ENCODE measurements around the gene KLF7.

The KLF7 gene

GRCh38 chr2:207042841-207043240 lies 122.9 kb downstream of the KLF7 start:
- TF ChIP-seq NFIC (IDR thresholded peaks at IDR 0.05): no peak
- TF ChIP-seq EP300 (IDR thresholded peaks at IDR 0.05; ENCODE audit: borderline replicate concordance): no peak
- TF ChIP-seq CEBPB (IDR thresholded peaks at IDR 0.05): no peak
- no peak for TF ChIP-seq CREB1 (IDR thresholded peaks at IDR 0.05; ENCODE audit: low read depth)
- no peak for TF ChIP-seq REST (IDR thresholded peaks at IDR 0.05; ENCODE audit: low read depth)
- TF ChIP-seq FOXM1 (IDR thresholded peaks at IDR 0.05; ENCODE audit: borderline replicate concordance, low read depth): no peak
- no peak for TF ChIP-seq TAF1 (IDR thresholded peaks at IDR 0.05; ENCODE audit: low read depth)
- no peak for TF ChIP-seq RAD21 (IDR thresholded peaks at IDR 0.05; ENCODE audit: low read depth)
- no peak for TF ChIP-seq MAX (IDR thresholded peaks at IDR 0.05)
- no peak for TF ChIP-seq ZBTB7A (IDR thresholded peaks at IDR 0.05; ENCODE audit: low read depth)
- TF ChIP-seq TCF12 (IDR thresholded peaks at IDR 0.05; ENCODE audit: low read depth): no peak
- no peak for TF ChIP-seq EGR1 (IDR thresholded peaks at IDR 0.05)
- no peak for TF ChIP-seq USF1 (IDR thresholded peaks at IDR 0.05)
- no peak for TF ChIP-seq YY1 (IDR thresholded peaks at IDR 0.05; ENCODE audit: low read depth)
- TF ChIP-seq TEAD4 (IDR thresholded peaks at IDR 0.05): no peak

GRCh38 chr2:207041786-207042554 lies 123.8 kb downstream of the KLF7 start:
- no peak for TF ChIP-seq TCF12 (IDR thresholded peaks at IDR 0.05; ENCODE audit: low read depth)
- TF ChIP-seq CREB1 (IDR thresholded peaks at IDR 0.05; ENCODE audit: low read depth): no peak
- TF ChIP-seq CEBPB (IDR thresholded peaks at IDR 0.05): no peak
- no peak for TF ChIP-seq NFIC (IDR thresholded peaks at IDR 0.05)
- TF ChIP-seq YY1 (IDR thresholded peaks at IDR 0.05; ENCODE audit: low read depth): no peak
- TF ChIP-seq FOXM1 (IDR thresholded peaks at IDR 0.05; ENCODE audit: borderline replicate concordance, low read depth): no peak
- TF ChIP-seq EP300 (IDR thresholded peaks at IDR 0.05; ENCODE audit: borderline replicate concordance): no peak
- TF ChIP-seq REST (IDR thresholded peaks at IDR 0.05; ENCODE audit: low read depth): no peak
- no peak for TF ChIP-seq TEAD4 (IDR thresholded peaks at IDR 0.05)
- TF ChIP-seq ZBTB7A (IDR thresholded peaks at IDR 0.05; ENCODE audit: low read depth): no peak
- no peak for TF ChIP-seq EGR1 (IDR thresholded peaks at IDR 0.05)
- TF ChIP-seq TAF1 (IDR thresholded peaks at IDR 0.05; ENCODE audit: low read depth): no peak
- TF ChIP-seq MAX (IDR thresholded peaks at IDR 0.05): no peak
- TF ChIP-seq RAD21 (IDR thresholded peaks at IDR 0.05; ENCODE audit: low read depth): no peak
- no peak for TF ChIP-seq USF1 (IDR thresholded peaks at IDR 0.05)

GRCh38 chr2:207041279-207041678 lies 124.5 kb downstream of the KLF7 start:
- TF ChIP-seq FOXM1 (IDR thresholded peaks at IDR 0.05; ENCODE audit: borderline replicate concordance, low read depth): no peak
- TF ChIP-seq RAD21 (IDR thresholded peaks at IDR 0.05; ENCODE audit: low read depth): no peak
- no peak for TF ChIP-seq NFIC (IDR thresholded peaks at IDR 0.05)
- no peak for TF ChIP-seq CEBPB (IDR thresholded peaks at IDR 0.05)
- no peak for TF ChIP-seq TAF1 (IDR thresholded peaks at IDR 0.05; ENCODE audit: low read depth)
- TF ChIP-seq TEAD4 (IDR thresholded peaks at IDR 0.05): no peak
- TF ChIP-seq EGR1 (IDR thresholded peaks at IDR 0.05): no peak
- no peak for TF ChIP-seq MAX (IDR thresholded peaks at IDR 0.05)
- no peak for TF ChIP-seq YY1 (IDR thresholded peaks at IDR 0.05; ENCODE audit: low read depth)
- TF ChIP-seq REST (IDR thresholded peaks at IDR 0.05; ENCODE audit: low read depth): no peak
- TF ChIP-seq ZBTB7A (IDR thresholded peaks at IDR 0.05; ENCODE audit: low read depth): no peak

- no peak for TF ChIP-seq ZBTB7A (IDR thresholded peaks at IDR 0.05; ENCODE audit: low read depth)
- TF ChIP-seq RAD21 (IDR thresholded peaks at IDR 0.05; ENCODE audit: low read depth): no peak
- no peak for TF ChIP-seq YY1 (IDR thresholded peaks at IDR 0.05; ENCODE audit: low read depth)
- no peak for TF ChIP-seq MAX (IDR thresholded peaks at IDR 0.05)
- no peak for TF ChIP-seq EP300 (IDR thresholded peaks at IDR 0.05; ENCODE audit: borderline replicate concordance)
- no peak for TF ChIP-seq CEBPB (IDR thresholded peaks at IDR 0.05)
- TF ChIP-seq CREB1 (IDR thresholded peaks at IDR 0.05; ENCODE audit: low read depth): no peak
- TF ChIP-seq EGR1 (IDR thresholded peaks at IDR 0.05): no peak
- no peak for TF ChIP-seq TAF1 (IDR thresholded peaks at IDR 0.05; ENCODE audit: low read depth)
- TF ChIP-seq FOXM1 (IDR thresholded peaks at IDR 0.05; ENCODE audit: borderline replicate concordance, low read depth): no peak
- TF ChIP-seq NFIC (IDR thresholded peaks at IDR 0.05): no peak
- TF ChIP-seq TEAD4 (IDR thresholded peaks at IDR 0.05): no peak
- no peak for TF ChIP-seq REST (IDR thresholded peaks at IDR 0.05; ENCODE audit: low read depth)
Observed at GRCh38 chr2:207040696-207041095, 125.1 kb downstream of the KLF7 start.

Data from Ishikawa (cell line).